ENCODE results near the gene KCNMA1. TPM values are rescaled to one million over a fixed set of nuclear protein-coding genes. Genes with fewer than 3 reads are reported as not detected.

Gene KCNMA1
- total RNA-seq, 1 experiment from 2014 or later, result 20.7 TPM

- no peak for DNase-seq
- Mint-ChIP-seq H3K36me3 (ENCODE audit: insufficient read depth, unreplicated experiment) (no peaks in the 10 kb centered on the region), H3K27me3 (ENCODE audit: insufficient read depth, unreplicated experiment) (peaks cover 2% of the 10 kb centered on the region), H3K4me1 (ENCODE audit: low read depth, unreplicated experiment) (peaks cover 7% of the 10 kb centered on the region), H3K9me3 (ENCODE audit: unreplicated experiment) (no peaks in the 10 kb centered on the region), H3K27ac (ENCODE audit: unreplicated experiment) (no peak overlapping the region), H3K4me3 (ENCODE audit: unreplicated experiment) (no peak overlapping the region)
- Histone ChIP-seq H3K36me3 (ENCODE audit: control insufficient read depth, insufficient read depth, low read length) (no peaks in the 10 kb centered on the region), H3K4me1 (peaks cover 5% of the 10 kb centered on the region; the same call in 1 of the 2 replicates), H3K27me3 (replicated peaks; ENCODE audit: control insufficient read depth, insufficient read depth, low read length) (no peaks in the 10 kb centered on the region), H3K9me3 (no peaks in the 10 kb centered on the region), H3K4me3 (ENCODE audit: low read depth, low read length) (no peak overlapping the region)
- intact Hi-C loops (cut with micrococcal nuclease; ENCODE audit: unreplicated experiment), result no loop called here
- POLR2A ChIA-PET, result no interaction called here
- CTCF ChIA-PET, result interaction anchor here (0.5 kb wide), 1 partner anchor 715 kb away, joined by 5 read pairs; no protein-coding TSS in a partner anchor
- TF ChIP-seq, protein P1, sequence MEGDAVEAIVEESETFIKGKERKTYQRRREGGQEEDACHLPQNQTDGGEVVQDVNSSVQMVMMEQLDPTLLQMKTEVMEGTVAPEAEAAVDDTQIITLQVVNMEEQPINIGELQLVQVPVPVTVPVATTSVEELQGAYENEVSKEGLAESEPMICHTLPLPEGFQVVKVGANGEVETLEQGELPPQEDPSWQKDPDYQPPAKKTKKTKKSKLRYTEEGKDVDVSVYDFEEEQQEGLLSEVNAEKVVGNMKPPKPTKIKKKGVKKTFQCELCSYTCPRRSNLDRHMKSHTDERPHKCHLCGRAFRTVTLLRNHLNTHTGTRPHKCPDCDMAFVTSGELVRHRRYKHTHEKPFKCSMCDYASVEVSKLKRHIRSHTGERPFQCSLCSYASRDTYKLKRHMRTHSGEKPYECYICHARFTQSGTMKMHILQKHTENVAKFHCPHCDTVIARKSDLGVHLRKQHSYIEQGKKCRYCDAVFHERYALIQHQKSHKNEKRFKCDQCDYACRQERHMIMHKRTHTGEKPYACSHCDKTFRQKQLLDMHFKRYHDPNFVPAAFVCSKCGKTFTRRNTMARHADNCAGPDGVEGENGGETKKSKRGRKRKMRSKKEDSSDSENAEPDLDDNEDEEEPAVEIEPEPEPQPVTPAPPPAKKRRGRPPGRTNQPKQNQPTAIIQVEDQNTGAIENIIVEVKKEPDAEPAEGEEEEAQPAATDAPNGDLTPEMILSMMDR (IDR thresholded peaks at IDR 0.05; ENCODE audit: insufficient read depth in 1 of 2, low read depth in 1 of 2, low read length in 1 of 2, severe bottlenecking in 1 of 2, unreplicated experiment in 1 of 2), result no peak
- no TSS peak for BruUV-seq (replicated peaks)
Observed at GRCh38 chr10:77090381-77091356, 546.9 kb downstream of the KCNMA1 start.

DNA sequence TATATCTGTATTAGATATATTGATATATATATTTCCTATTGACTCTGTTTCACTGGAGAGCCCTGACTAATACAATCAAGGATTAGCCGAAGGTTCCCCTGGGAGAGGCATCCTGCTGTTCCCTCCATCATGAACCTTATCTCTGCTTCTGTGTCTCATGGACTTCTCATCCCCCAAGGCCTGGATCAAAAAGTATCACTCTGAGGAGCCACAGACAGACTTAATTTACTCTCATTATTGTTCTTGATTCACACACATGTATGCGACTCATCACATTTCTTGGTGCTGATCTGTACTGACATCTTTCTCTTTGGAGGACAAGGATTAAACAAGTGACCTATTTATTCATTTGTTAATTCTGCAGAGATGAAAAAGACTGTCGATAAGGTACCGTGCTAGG is 550.2 kb downstream of the KCNMA1 start:
- Mint-ChIP-seq H3K4me1 (ENCODE audit: low read depth, unreplicated experiment) (peaks cover 7% of the 10 kb centered on the region), H3K4me3 (ENCODE audit: unreplicated experiment) (no peak overlapping the region), H3K9me3 (ENCODE audit: unreplicated experiment) (no peaks in the 10 kb centered on the region), H3K36me3 (ENCODE audit: insufficient read depth, unreplicated experiment) (peaks cover 6% of the 10 kb centered on the region), H3K27ac (ENCODE audit: unreplicated experiment) (no peak overlapping the region), H3K27me3 (ENCODE audit: insufficient read depth, unreplicated experiment) (no peaks in the 10 kb centered on the region)
- no TSS peak for BruUV-seq (replicated peaks)
- intact Hi-C loops (cut with micrococcal nuclease; ENCODE audit: unreplicated experiment), result no loop called here
- H3K4me3 ChIP-seq (ENCODE audit: low read depth, low read length), result no peak overlapping the region
- ChIA-PET POLR2A (no interaction called here), CTCF (no interaction called here)
- H3K27me3 ChIP-seq (replicated peaks; ENCODE audit: control insufficient read depth, insufficient read depth, low read length), result no peaks in the 10 kb centered on the region
- TF ChIP-seq, protein P1 (IDR thresholded peaks at IDR 0.05; ENCODE audit: insufficient read depth in 1 of 2, low read depth in 1 of 2, low read length in 1 of 2, severe bottlenecking in 1 of 2, unreplicated experiment in 1 of 2), result no peak
- no peaks in the 10 kb centered on the region for H3K36me3 ChIP-seq (ENCODE audit: control insufficient read depth, insufficient read depth, low read length)
- peaks cover 10% of the 10 kb centered on the region for H3K4me1 ChIP-seq
- no peaks in the 10 kb centered on the region for H3K9me3 ChIP-seq
- no peak for DNase-seq

- intact Hi-C loops (cut with micrococcal nuclease; ENCODE audit: unreplicated experiment), result no loop called here
- TF ChIP-seq, protein P1 (IDR thresholded peaks at IDR 0.05; ENCODE audit: insufficient read depth in 1 of 2, low read depth in 1 of 2, low read length in 1 of 2, severe bottlenecking in 1 of 2, unreplicated experiment in 1 of 2), result no peak
- CTCF ChIA-PET, result no interaction called here
Observed at GRCh38 chr10:77086081-77086480, 551.5 kb downstream of the KCNMA1 start.

More at GRCh38 chr10:77086081-77086480, 551.5 kb downstream of the KCNMA1 start:
- DNase-seq, result no peak
- Mint-ChIP-seq H3K4me3 (ENCODE audit: unreplicated experiment) (no peak overlapping the region), H3K36me3 (ENCODE audit: insufficient read depth, unreplicated experiment) (peaks cover 11% of the 10 kb centered on the region), H3K27me3 (ENCODE audit: insufficient read depth, unreplicated experiment) (no peaks in the 10 kb centered on the region), H3K9me3 (ENCODE audit: unreplicated experiment) (no peaks in the 10 kb centered on the region), H3K4me1 (ENCODE audit: low read depth, unreplicated experiment) (peaks cover 5% of the 10 kb centered on the region), H3K27ac (ENCODE audit: unreplicated experiment) (no peak overlapping the region)
- peaks cover 11% of the 10 kb centered on the region for H3K4me1 ChIP-seq
- H3K36me3 ChIP-seq (ENCODE audit: control insufficient read depth, insufficient read depth, low read length), result no peaks in the 10 kb centered on the region
- BruUV-seq (replicated peaks), result no TSS peak
- no peak overlapping the region for H3K4me3 ChIP-seq (ENCODE audit: low read depth, low read length)
- H3K27me3 ChIP-seq (replicated peaks; ENCODE audit: control insufficient read depth, insufficient read depth, low read length), result no peaks in the 10 kb centered on the region
- POLR2A ChIA-PET, result no interaction called here
- no peaks in the 10 kb centered on the region for H3K9me3 ChIP-seq
